Stimulated activated CD4-positive, alpha-beta T cell treated with anti-CD3 and anti-CD28 coated beads, Interleukin-4, amount 100 ng/mL, for 4 hours (primary cell): ENCODE results near the gene CDH18.

Experiments used
- DNase-seq, 2 experiments: peaks; one replicate each; pipeline ENCODE4 v3.0.0-alpha.2; 2020

CDH18 gene, protein sequence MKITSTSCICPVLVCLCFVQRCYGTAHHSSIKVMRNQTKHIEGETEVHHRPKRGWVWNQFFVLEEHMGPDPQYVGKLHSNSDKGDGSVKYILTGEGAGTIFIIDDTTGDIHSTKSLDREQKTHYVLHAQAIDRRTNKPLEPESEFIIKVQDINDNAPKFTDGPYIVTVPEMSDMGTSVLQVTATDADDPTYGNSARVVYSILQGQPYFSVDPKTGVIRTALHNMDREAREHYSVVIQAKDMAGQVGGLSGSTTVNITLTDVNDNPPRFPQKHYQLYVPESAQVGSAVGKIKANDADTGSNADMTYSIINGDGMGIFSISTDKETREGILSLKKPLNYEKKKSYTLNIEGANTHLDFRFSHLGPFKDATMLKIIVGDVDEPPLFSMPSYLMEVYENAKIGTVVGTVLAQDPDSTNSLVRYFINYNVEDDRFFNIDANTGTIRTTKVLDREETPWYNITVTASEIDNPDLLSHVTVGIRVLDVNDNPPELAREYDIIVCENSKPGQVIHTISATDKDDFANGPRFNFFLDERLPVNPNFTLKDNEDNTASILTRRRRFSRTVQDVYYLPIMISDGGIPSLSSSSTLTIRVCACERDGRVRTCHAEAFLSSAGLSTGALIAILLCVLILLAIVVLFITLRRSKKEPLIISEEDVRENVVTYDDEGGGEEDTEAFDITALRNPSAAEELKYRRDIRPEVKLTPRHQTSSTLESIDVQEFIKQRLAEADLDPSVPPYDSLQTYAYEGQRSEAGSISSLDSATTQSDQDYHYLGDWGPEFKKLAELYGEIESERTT

DNA sequence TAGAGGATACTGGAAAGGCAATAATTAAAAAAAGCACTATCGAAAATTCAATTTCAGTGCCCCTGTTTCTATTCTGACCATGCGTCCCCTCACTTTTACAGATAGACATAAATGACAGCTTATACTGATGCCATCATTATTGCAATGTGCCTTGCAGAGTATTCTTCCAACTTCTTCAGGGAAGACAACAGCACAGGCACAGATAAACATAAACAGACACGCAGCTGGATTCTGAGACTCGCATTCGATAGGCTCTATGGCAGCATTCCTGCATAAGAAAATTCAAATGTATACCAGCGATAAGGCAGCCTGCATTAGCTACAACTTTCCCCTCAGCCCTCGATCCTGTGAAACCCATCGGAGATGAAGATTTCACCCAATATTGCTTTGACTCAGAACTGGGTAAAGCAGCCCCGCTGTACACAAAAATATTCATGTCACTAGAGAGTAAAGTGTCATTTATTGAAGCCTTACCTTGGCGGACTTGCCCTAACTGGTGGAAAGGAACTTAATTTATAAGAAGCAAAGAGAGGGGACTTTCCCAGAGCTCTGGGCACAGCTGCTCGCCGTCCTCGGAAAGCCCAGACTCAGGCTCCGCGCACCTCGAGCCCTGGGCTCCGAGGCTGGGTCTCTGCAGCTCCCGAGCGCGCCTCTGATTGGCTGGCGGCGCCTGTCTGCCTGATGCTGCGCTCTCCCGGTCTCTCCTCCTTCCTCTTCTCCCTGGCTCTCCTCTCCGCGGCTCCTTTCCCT, at the start of gene CDH18:
Gene CDH18 (minus strand): TSS at position 589 of the 750 bp plus-strand sequence. CDS start 149,214 bp downstream, outside the sequence.
- no peak for DNase-seq

DNA sequence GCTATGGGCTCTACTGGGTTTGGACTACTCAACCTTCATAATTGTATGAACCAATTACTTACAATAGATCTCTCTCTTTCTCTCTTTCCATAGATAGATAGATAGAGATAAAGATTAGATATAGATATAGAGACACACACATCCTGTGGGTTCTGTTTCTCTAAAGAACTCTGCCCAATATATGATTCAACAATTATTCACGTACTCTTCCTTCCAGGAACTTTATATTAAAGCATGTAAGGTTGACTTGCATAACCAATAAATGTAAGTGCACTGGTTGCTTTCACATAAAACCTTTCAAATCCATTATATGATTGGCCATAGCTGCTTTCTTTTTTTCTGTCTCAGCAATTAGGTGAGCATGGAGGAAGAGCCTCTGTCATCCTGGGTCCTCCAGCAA, 46.7 kb upstream of the CDH18 start:
- DNase-seq = no peak

DNA sequence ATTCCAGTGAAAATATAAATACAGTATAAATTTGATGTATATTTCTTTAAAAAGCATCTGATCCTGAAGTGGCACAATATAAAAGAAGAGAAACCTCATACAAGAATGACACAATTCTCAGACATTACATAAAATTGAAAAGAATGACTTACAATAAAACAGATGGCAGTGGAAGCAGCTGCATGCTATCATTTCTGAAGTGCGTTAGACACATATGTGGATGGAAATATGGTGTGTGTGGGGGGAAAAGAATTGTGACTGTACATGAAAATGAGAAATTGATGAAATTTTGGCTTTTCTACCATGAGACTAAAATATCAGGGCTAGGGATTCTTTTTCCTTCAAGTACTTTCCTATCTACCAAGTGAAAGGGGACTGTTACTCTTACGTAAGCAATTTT, 45.9 kb upstream of the CDH18 start:
- DNase-seq = no peak

DNA sequence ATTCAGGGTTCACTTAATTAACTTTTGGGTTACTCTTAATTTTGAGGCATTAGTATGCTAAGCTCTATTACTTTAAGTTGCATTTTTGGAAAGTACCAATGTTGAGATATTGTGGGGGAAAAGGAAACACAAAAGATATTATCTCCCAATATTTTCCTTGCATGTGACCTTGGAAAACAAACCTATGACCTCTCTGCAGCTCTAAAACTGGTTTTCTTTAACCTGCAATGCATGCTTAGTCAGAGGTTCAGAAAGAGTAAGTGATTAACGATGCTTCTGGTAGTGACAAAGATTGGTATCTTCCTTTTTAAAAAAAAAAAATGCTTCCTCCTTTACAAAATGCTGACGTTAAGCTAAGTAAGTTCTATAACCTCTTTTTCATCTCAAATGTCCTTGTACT, 44.9 kb upstream of the CDH18 start:
- no peak for DNase-seq

DNA sequence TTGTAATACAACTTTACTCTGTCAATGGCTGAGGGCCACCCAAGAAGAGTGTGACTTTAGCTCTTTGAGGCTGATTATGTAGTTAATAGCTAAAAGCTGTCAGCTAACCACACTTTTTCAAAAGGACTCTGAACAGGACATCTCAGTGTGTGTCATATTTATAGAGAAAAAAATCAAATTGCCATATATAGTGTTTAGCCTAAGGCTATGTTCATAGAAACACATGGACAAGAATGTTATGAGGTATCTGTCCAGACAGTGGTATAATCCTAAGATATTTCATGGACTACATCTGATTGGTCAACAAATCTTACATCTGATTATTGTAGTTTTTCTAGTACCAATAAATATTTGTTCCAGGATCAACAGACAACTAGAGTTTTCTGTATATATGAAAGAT, 42.1 kb upstream of the CDH18 start:
- no peak for DNase-seq

DNA sequence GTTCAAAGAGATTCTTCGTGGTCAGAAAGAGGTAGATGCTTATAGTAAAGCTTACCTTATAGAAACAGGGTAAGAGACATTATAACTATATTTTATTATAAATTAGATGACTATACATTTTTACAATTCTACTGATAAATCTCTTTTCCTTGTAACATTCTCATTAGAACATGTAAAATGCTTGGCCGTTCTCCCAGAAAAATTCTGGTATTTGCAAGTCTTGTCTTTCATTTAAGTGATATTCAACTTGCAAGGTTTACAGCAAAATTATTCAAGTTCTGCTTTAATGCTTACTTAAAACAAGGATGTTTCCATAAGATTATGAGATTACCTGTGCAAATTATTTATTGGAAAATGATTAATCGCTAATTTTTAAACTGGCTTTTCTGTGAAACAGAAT, 41.3 kb upstream of the CDH18 start:
- no peak for DNase-seq

DNA sequence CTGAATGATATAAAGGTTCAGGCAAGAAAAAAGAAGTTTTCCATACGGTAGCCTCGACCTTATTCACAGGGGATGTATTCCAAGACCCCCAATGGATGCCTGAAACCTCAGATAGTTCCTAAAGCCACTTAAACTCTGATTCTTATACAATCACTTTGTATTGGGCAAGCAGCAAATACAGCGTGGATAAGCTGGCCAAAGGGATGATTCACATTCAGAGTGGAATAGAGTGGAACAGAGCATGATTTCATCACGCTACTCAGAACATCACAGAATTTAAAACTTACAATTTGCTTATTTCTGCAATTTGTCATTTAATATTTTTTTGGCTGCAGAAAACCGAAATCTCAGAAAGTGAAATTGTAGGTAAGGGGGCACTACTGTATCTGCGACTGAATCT, 40.5 kb upstream of the CDH18 start:
- DNase-seq = no peak

DNA sequence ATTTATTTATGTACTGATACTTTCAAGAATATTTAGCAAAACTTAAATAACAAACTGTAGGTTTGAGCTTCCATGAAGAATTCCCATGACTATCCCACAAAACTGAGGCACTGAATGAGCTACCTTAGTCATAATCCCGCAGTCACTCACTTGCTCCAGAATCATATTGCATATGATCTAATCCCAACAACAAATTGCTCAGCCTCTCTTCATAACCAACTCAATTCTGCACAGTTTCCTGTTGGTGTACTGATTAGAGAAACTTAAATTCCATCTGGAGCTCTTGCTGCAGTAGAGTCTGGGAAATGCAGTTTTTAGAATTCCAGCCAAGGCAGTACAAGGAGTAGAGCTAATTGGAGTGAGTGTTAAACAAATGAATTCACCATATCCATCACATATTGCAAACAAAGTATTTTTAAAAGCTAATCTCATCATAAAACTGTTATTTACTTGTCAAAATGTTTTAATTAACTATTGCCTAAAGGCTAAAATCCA, 35.7 kb upstream of the CDH18 start:
- DNase-seq = no peak

DNA sequence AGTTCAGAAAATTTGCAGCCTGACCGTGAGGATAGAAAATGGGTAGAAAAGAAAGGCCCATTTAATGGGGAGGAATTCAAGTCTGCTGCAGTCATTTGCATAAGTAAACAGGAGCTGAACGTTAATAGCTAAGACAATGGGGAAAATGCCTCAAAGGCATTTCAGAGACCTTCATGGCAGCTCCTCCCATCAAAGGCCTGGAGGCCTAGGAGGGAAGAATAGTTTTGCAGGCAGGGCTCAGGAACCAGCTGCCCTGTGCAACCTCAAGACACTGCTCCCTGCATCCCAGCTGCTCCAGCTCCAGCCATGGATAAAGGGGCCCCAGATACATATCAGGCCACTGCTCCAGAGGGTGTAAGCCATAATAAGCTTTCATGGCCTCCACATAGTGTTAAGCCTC, 32.2 kb upstream of the CDH18 start:
- DNase-seq = no peak

DNA sequence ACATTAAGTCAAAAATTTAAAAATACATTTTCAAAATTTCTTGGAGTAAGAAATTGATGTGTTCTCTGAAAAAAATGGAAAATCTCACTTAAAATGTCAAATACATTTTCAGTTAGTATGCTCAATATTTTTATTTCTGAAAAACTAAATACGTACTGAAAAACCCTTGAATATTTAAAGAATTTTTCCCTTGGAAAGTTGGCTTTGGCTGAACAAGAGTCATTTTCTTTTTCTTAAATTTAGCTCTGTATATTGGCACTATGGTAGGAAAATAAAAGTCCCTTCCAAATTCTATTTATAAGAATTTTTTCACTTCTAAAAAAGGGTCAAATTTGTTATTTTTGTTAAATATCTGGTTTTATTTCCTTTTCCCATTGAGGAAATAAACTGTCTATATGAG, 29.0 kb upstream of the CDH18 start:
- DNase-seq = no peak

DNA sequence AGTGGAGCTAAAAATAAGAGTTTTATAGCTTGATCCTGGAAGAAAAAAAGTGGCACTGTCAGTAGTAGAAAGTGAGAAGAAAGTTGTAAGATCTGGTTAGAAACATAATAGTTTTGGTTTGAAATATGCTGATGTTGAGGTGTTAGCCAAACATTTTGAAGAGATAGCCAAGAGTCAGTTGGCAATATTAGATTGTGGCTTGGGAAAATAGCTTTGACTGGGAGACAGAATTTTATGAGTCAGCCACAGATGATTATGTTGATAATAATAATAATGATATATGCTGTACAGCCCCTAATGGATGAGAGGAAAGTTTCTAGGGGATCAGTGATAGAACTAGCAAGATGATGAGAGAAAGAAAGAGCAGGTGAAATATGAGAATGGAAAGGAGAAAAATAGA, 12.4 kb upstream of the CDH18 start:
- no peak for DNase-seq

DNA sequence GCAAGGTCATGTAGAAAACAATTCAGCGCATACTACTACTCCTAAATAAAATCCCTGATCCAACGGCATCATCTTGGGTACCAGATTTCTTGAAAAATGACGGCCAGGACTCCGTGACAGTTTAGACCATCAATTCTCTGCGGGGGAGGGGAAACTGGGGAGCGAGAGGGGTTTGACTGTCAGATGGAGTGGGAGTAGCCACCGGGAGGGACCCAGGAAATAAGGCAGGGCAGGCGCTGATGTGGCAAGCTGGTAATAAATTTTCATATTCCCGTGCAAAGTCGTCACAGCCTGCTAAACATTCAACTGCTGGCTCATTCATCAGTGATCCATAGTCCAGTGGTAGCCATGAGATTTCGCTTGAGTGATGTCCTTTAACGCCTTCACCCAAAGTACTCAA, 457 bp upstream of the CDH18 start:
- no peak for DNase-seq

DNA sequence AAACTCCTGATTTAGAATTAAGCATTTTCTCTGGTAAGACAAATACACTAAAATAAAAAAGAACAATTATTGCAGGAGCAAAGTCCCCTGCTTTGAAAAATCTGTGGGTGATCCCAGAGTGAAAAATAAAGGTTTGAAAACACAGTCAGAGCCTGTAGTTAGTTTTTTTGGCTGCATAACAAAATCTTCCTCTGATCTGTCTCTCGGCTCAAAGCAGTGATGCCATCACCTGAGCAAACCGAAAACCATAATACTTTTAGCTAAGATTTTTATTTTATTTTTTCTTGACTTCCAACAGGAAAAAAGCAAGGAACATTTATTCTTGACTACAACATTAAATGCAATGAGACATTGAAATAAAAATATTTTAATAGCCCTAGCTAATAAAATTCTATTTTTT, 1.2 kb downstream of the CDH18 start:
- no peak for DNase-seq

DNA sequence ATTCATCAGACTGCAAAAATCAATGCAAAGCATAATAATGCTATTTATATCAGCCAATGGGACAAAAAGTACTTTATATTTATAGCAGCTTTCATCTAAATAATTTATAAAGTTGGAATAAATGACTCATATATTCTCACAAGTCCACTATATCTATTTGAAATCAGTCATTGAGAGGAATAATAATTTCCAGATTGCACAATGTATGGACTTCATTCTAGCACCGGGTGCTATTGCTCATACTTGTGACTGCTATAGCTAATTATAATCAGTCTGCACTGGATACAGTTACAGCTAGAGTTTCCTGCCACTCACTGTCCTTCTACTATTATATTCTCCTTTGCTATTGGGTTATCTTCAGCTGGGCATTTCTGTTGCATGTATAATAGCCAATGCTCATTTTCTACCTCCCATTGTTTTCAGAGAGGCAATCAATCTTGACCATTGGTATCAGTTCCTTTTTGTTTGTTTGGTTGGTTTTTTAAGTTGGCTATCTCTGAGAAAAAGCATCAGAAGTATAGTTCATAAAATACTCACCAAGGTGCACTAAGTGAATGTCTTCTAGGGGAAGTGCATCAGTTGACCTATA, 1.9 kb downstream of the CDH18 start:
- no peak for DNase-seq

DNA sequence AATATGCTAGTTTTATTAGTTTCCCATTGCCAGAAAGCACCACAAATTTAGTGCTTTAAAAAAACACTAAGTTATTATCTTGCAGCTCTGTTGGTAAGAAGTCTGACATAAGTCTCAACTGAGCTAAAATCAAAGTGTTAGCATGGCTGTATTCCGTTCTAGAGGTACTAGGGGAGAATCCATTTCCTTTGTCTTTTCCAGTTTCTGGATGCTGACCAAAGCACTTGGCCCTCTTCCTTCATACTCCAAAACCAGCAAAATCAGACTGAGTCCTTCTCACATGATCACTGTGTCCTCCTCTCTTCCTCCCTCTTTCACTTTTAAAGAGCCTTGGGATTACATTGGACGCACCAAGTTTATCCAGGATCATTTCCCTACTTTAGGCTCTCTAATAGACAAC, 9.5 kb downstream of the CDH18 start:
- DNase-seq = no peak

DNA sequence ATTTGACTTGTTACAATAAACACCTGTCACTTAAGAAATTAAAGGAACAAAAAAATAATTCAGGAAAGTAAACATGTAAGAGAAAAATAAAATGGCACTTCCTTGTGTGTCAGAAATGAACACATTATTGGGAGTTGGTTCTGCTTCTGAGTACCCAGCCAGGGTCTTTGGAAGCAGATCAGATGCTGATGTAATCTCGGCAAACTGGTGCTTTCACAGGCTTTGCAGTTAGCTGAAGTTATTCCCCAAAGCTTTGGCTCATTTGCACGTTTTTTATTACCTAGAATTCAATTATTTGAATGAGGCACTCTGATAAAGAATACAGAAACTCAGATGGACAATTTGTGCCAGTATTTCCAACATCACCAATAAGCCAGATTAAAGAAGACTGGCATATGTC, 10.9 kb downstream of the CDH18 start:
- DNase-seq = no peak

DNA sequence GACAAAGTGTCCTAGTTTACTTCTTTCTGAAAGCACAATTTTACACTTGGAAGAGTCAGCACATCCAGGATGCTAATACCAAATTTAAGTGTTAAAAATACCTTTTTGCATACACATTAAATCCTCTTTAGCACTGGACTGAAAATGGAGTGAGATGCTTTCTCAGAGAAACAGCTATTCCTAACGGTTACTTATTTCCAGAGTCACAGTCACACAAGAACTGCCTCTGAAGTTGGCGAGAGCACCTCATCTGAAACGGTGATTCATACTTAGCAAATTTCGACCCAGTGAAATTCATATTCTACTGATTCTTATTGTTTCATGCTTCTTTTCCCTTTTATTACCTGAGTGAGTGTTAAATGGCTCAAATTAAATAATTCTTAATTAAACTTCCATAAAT, 12.2 kb downstream of the CDH18 start:
- no peak for DNase-seq

DNA sequence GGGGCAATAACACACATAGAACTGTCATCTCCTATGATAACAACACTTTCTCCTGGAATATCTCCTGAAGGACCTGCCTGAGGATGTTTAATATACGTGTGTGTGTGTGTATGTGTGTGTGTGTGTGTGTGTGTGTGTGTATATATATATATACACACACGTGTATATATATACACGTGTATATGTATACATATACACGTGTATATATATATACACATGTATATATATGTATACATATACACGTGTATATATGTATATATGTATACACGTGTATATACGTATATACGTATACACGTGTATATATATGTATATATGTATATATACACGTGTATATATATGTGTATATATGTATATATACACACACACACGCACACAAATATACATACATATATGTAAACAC, 27.5 kb downstream of the CDH18 start:
- no peak for DNase-seq

DNA sequence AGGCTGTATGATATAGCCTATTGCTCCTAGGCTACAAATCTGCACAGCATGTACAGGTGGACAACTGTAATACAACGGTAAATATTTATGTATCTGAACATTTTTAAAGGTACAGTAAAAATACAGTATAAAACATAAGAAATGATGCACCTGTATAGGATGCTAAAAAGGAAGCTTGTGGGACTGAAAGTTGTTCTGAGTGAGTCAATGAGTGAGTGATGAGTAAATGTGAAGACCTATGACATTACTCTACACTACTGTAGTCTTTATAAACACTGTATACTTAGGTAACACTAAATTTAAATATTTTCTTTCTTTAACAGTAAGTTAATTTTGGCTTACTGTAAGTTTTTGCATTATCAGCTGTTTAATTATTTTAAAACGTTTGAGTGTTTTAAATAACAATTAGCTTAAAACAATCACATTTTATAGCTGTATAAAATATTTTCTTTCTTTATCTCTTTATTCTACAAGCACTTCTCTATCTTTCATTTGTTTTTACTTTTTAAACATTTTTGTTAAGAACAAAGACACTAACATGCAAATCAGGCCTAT, 28.1 kb downstream of the CDH18 start:
- no peak for DNase-seq

DNA sequence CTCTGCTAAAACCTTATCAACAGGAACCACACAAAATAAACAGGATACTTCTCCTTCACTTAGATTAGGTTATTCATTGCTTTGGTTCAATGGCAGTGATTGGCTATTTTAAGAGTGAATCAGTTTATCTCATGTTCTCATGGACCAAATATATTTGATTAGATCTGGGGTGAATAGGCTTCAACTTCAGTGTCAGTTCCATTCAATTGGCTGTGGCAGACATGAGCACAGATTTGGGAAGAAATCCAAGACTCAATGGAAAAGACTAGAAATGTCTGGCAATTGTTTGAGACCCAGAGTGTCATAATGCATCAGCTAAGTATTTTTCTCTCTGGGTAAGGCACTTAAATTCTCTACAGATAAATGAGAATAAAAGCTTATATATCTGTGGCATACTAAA, 37.1 kb downstream of the CDH18 start:
- no peak for DNase-seq

DNA sequence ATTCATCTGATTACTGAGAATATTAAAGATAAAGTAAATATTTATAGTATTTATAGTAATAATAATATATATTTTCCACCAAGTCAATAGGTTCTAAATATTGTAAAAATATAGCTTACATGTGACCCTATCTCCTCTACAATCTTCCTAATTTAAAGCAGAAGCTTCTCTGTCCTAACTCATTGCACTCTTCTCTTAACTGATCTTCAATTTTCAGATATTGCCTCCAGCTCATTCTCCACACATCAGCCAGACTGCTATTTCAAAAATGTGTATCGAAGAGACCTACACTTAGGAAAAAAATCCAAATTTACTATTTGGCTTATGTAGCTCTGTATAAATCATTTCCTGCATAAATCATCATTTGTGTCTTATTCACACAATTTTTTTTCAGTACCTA, 47.8 kb downstream of the CDH18 start:
- no peak for DNase-seq

DNA sequence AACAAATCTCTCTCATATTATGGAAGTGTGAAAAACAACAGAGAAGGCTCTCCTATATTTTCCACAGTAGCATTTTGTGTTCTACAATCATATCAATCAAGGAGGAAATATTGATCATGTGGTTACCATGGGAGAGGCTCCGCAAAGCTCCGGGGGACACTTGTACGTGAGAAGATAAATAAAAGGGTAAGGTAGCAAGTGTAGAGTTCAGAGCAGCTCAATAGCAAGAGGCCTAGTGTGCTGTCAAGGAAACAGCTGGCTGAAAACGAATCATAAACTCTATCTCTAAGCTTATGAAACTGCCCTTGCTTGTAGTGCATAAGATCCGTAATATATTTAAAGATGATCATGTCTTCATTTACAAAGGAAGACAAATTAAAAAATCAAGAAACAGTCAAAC, 57.5 kb downstream of the CDH18 start:
- DNase-seq = no peak
